HG03025 (cell line): Measurements from ENCODE around the gene OTULINL.
A peak's percentile ranks its signal among the peaks of the same experiment; 100 is the strongest.

Experiments
- ATAC-seq: cut with Tn5 transposase; IDR thresholded peaks from one replicate; pipeline ENCODE4 v1.9.1; 2021; ENCODE audit warnings: mild to moderate bottlenecking, moderate library complexity; ENCODE audit not compliant: unreplicated experiment, low FRiP score

OTULINL gene

DNA sequence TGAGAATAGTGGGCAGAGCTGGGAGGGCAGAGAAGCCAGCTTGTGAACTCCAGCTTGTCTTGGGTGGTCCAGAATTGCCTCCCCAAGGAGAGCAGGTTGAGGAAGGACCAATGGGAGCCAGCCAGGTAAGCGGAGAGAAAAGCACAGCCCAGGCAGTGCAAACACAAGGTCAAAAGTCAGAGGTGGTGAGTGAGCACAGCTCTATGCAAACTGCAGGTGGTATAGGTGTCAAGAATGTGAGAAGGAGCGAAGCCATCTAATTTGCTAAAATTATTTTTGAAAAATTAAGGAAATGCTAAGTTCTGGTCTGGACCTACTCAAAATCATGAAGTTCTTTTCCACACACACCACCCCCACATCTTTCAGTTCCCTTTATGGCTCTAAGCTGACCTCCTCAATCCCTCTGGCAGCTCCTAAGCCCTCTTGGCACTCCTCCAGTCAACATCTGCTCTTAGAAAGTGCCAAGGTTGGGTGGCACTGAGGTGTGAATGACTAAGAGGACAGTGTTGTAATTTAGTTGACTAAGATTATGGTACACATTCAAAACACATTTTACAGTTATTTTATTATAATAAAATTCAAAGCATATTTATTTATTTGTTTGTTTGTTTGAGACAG lies 6.6 kb upstream of the OTULINL start:
- ATAC-seq, result no peak

DNA sequence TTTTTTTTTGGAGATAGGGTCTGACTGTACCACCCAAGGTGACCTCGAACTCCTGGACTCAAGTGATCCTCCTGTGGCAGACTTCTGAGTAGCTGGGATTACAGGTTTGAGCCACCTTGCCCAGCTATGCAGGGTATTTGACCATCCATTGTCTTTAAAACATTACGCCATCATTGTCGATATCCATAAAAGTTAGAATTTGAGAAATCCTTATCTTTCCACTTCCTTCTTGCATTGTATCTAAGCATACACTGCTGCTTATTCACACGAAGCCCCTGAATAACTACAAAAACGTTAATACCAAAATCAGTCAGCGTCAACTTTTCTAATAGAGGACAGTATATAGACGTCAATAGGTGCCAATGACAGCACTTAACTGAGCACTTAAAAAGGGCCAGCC lies 5.4 kb upstream of the OTULINL start:
- ATAC-seq, result no peak

- ATAC-seq, result no peak
These were observed 4.4 kb upstream of the OTULINL start for GRCh38 chr5:14577079-14577725.

- ATAC-seq, result no peak
These were observed 3.6 kb upstream of the OTULINL start for GRCh38 chr5:14577971-14578370.

DNA sequence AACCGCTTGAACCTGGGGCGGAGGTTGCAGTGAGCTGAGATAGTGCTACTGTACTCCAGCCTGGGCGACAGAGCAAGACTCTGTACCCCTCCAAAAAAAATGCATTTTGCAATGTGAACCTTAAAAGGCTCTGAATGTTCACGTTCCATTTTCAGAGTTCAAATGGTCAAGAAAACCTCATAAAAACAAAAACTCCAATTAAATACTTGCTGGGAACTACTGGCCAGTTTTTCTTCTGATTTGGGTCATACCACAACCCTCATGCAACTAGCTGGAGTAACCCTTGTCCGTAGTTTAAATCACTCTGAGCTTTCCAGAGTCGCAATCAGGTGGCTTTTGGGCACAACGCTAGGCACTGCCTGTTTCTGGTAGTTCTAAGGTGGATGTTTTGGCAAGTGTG lies 2.3 kb upstream of the OTULINL start:
- ATAC-seq, result no peak

- ATAC-seq, result no peak
These were observed 1.7 kb upstream of the OTULINL start for GRCh38 chr5:14579731-14580397.

GRCh38 chr5:14580398-14581034 lies 1.1 kb upstream of the OTULINL start:
- no peak for ATAC-seq

- peak; percentile 72 for ATAC-seq
These were observed 552 bp downstream of the OTULINL start for GRCh38 chr5:14581891-14582796.

GRCh38 chr5:14582797-14583137 lies 1.2 kb downstream of the OTULINL start:
- no peak for ATAC-seq

DNA sequence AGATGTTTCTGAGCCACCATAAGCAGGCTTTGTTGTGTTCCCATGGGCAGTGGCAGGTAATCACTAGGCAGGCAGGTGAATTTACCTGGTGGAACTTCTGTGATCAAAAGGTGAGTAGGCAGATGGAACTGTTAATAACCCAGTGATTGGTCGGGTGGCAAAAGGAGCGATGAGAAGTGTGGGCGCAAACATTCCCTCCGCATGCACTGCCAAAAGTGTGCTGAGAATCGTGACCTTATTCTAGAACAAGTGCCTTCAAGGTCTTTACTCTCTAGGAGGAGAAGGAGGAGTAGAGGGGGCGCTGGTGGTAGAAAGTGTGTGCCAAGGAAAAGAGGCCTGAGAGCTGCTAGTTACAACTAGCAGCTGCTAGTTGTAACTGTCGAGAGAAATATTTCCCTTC lies 3.3 kb downstream of the OTULINL start:
- ATAC-seq, result no peak

- no peak for ATAC-seq
These were observed 5.6 kb downstream of the OTULINL start for GRCh38 chr5:14587150-14587549.

GRCh38 chr5:14588145-14588544 lies 6.6 kb downstream of the OTULINL start:
- peak; percentile 75 for ATAC-seq

GRCh38 chr5:14588758-14589543 lies 7.4 kb downstream of the OTULINL start:
- ATAC-seq, result no peak

DNA sequence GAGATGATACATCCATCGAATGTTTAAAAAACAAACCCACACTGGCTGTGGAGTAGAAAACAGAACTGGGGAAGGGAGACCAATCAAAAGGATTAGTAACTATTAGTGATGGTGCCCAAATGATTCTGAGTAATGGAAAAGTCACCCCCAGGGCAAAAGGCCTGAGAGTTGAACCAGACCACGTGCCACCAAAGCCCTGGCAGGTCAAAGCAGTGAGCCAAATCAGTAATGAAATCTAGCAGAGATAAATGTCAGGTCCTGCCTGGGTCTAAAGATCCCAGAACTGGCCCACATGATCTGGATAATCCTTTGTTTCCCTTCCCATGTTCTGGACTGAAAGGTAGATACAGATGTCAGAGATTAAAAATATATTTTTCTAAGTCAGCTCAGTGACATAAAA lies 9.4 kb downstream of the OTULINL start:
- ATAC-seq, result no peak

- no peak for ATAC-seq
These were observed 10.0 kb downstream of the OTULINL start for GRCh38 chr5:14591548-14591947.

DNA sequence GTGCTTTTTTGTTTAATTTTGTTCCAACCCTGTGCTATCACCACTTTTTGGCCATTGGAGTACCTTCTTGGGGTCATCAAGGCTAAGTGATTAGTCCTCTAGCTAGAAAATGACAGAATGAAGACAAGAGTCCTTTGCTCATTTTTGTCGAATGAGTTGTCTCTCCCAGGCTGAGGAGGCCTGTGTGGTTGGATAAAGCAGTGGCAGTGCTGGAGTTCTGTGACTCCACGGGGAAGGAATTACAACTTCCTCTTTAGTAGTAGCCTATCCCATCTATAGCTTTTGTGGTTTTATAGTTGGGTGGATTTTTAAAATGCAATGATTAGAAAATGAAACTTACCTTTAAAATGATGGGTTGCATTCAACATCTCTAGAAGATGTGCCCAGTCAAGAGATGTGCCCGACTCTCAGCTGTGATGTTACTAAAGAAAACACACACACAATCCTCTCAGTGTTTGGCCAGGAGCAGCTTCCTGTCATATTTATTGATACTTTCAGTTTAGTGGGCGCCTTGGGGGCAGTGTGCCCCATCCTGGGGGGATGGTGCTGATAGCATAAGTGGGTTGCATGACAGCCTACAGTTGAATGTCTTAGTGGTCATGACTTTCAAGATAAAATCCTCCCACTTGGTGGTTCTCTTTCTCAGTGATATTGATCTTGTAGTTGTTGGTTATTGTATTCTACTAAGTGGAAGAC lies 11.9 kb downstream of the OTULINL start:
- ATAC-seq, result no peak

DNA sequence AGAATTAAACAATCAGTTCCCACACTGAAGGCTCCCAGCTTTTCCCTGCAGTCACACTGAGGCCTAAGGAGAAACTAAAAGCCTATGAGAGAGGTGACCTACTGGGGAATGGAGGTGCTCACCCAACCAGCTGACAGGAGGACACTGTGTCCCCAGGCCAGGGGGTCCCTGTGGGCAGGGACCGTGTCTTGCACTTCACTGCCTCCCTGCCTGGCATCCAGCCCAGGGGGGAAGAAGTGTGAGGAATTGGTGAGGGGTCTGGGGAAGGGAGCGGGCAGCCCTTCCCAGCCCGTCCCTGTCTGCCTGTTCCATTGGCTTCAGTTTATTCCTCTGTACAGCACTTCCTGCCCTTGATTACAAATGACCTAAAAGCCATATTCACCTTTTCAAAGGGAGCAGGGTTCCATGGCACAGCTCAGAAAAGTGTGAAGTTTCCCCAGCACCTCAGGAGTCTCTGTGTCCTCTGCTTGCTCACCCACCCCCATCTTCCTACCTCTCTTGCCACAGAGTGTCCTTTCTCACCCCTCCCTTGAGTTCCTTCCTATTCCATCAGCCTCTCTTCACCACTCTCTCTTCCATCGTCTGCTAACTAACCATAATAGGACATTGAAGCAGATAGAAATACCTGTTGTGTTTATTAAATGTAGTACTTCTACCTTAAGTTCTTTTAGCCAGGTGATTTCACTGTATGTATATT lies 12.9 kb downstream of the OTULINL start:
- ATAC-seq, result no peak

DNA sequence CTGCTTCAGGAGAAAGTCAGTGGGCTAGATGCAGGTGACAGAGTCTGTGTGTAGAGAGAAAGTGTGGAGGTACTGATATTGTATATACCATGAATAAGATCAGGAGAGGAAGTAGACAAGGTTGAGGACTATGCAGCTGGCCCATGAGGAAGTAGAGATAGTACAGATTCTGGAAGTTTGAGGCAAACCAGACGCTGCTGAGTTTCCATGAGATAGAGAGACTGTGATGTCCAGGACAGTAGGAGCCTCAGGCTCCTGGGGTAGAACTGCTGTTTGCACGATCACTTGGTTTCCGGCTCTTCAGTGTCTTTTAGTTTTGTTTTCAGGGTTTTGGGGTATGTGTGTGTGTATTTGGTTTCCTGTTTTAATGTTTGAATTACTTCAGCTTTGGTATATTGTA lies 13.6 kb downstream of the OTULINL start:
- peak; percentile 71 for ATAC-seq

- ATAC-seq, result no peak
These were observed 14.3 kb downstream of the OTULINL start for GRCh38 chr5:14595891-14596290.
